Thyroid gland (tissue), 4 donors: ENCODE results near the gene PARVB. TPM values are rescaled to one million over a fixed set of nuclear protein-coding genes. Genes with fewer than 3 reads are reported as not detected.

Experiments used
- DNase-seq, 2 donors: peaks; one replicate each; pipeline ENCODE4 v3.0.0-alpha.2; 2019
- H3K27ac ChIP-seq, 3 donors: fragments of 200-600 bp; sonication (generic); 1 replicate in 2 of 3; 2 replicates in 1 of 3; pipeline ENCODE4 v1.5.1; 2016 to 2019; ENCODE audit warnings: mild to moderate bottlenecking in 1 of 3, moderate library complexity in 1 of 3
- H3K27me3 ChIP-seq: fragments of 200-600 bp; sonication (generic); one replicate; pipeline ENCODE4 v1.5.1; 2019
- H3K36me3 ChIP-seq, 2 donors: fragments of 200-600 bp; sonication (generic); one replicate each; pipeline ENCODE4 v1.5.1; 2016 to 2019
- H3K4me1 ChIP-seq, 2 donors: fragments of 200-600 bp; sonication (generic); one replicate each; pipeline ENCODE4 v1.5.1; 2017 to 2019
- H3K4me3 ChIP-seq, 3 donors: fragments of 200-600 bp; sonication (generic); replicated peaks in 1 of 3; 1 replicate in 2 of 3; 2 replicates in 1 of 3; pipeline ENCODE4 v1.5.1; 2016; ENCODE audit warnings: mild to moderate bottlenecking in 1 of 3
- H3K9me3 ChIP-seq: fragments of 200-600 bp; sonication (generic); one replicate; pipeline ENCODE4 v1.5.1; 2017
- CTCF ChIP-seq, 6 experiments: fragments of 200-600 bp in 3 of 6; fragments of 450-650 bp in 3 of 6; sonication (generic) in 3 of 6; IDR thresholded peaks; one replicate each; pipeline ENCODE4 v1.5.1; 2016 to 2019; ENCODE audit warnings: antibody characterized with exemption in 6 of 6, mild to moderate bottlenecking in 2 of 6, inconsistent platforms in 1 of 6, moderate library complexity in 1 of 6
- POLR2A ChIP-seq, 2 donors: fragments of 450-650 bp; IDR thresholded peaks; one replicate each; pipeline ENCODE4 v1.6.1; 2017; ENCODE audit warnings: antibody characterized with exemption in 2 of 2, mild to moderate bottlenecking in 2 of 2, moderate library complexity in 1 of 2
- WGBS, 2 donors: methylation state at CpG; one replicate each; pipeline ENCODE4 v1.1.5; 2017; 5-methylcytosine and 5-hydroxymethylcytosine counted together
- intact Hi-C: fragments of 100-400 bp; cut with DNase I; formaldehyde crosslinking; loops from one replicate; pipeline ENCODE4 v1.15.1; 2023
- total RNA-seq, 4 donors: library from RNA; depleted of rRNA; stranded (reverse); fragments of >200 nt; gene quantifications; one replicate each; pipeline ENCODE4 v1.2.3, GENCODE V29; 2016

Gene PARVB
- total RNA-seq, 4 donors from 2014 or later = 6.7 to 34.9 (median 11.0) TPM

DNA sequence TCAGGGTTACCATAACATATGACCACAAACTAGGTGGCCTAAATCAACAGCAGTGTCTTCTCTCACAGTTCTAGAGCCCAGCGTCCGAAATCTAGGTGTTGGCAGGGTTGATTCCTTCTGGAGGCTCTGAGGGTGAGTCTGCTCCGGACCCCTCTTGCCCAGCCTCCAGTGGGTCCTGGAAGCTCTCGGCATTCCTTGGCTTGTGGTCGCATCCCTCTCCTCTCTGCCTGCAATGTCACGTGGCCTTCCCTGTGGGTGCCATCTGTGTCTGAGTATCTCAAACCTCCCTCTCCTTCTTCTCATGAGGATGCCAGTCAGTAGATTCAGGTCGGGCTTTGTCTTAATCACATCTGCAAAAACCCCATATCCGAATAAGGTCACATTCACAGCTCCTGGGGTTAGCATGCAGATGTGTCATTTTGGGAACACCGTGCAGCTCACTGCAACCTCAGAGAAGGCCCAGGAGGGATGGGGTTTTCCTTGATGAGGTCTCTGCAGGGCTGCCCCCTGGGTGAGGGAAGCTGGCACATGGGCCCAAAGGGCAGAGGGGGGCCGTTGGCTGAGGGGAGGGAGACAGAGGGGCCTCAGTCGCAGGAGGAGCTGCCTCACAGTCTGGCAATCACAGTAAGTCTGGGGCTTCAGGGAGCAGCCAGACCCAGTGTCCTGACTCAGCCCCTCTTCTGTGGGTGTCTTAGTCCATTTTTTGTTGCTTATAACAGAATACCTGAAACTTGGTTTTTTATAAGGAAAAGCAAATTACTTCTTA is 197.8 kb downstream of the PARVB start:
- no peaks in the 10 kb centered on the region for H3K27me3 ChIP-seq
- 94 to 98% methylated on average over 11 of the region's 11 CpGs for WGBS, 2 donors
- intact Hi-C loops = no loop called here

More for the DNA sequence above, 197.8 kb downstream of the PARVB start:
- H3K4me3 ChIP-seq = no peak overlapping the region
- H3K4me1 ChIP-seq = no peaks in the 10 kb centered on the region
- no peak for DNase-seq
- no peaks in the 10 kb centered on the region for H3K36me3 ChIP-seq
- no peak for TF ChIP-seq CTCF (IDR thresholded peaks at IDR 0.05)
- TF ChIP-seq POLR2A (IDR thresholded peaks at IDR 0.05) = no peak
- no peaks in the 10 kb centered on the region for H3K9me3 ChIP-seq
- H3K27ac ChIP-seq = no peak overlapping the region

Other genes starting within 250 kb of the PARVB start
- gene EFCAB6, start 212.0 kb upstream of the PARVB start, total RNA-seq = 10 to 100 TPM; 10.9 to 26.1 (median 14.1) TPM
- not detected for gene SULT4A1, start 161.8 kb upstream of the PARVB start, total RNA-seq
- gene PNPLA5, start 132.3 kb upstream of the PARVB start, total RNA-seq = not detected
- under 1 TPM in 2 of 4 donors, not detected in 2; 0.11 to 0.13 TPM for gene PNPLA3, start 100.5 kb upstream of the PARVB start, total RNA-seq
- 10 to 100 TPM; 31.9 to 38.3 (median 32.1) TPM for gene SAMM50, start 68.9 kb upstream of the PARVB start, total RNA-seq
- 1 to 10 TPM; 2.4 to 7.1 (median 5.5) TPM for gene PARVG, start 156.6 kb downstream of the PARVB start, total RNA-seq